Natural killer cell (primary cell): ENCODE results near the gene TMEM74B. TPM values are rescaled to one million over a fixed set of nuclear protein-coding genes. Genes with fewer than 3 reads are reported as not detected.

Experiments used
- ATAC-seq, 3 donors: fragments of 150-1000 bp in 2 of 3; fragments of 200-7000 bp in 1 of 3; cut with Tn5 transposase; 1 replicate in 1 of 3; 2 replicates in 2 of 3; pipeline ENCODE4 v1.10.0; 2021; ENCODE audit warnings: mild to moderate bottlenecking in 2 of 3, moderate library complexity in 2 of 3
- DNase-seq, 2 donors: peaks; one replicate each; pipeline versions ENCODE4 v3.0.0 to v3.0.0-alpha.2; 2013 to 2021; ENCODE audit warnings: mixed read lengths in 1 of 2
- H3K27ac ChIP-seq: one replicate; pipeline ENCODE4 v1.5.1; 2013; ENCODE audit warnings: mild to moderate bottlenecking, low read length
- H3K27me3 ChIP-seq: one replicate; pipeline ENCODE4 v1.6.1; 2013; ENCODE audit warnings: low read length; ENCODE audit not compliant: control insufficient read depth, insufficient read depth
- H3K36me3 ChIP-seq: one replicate; pipeline ENCODE4 v1.6.1; 2013; ENCODE audit warnings: low read length; ENCODE audit not compliant: control insufficient read depth, insufficient read depth
- H3K4me1 ChIP-seq: one replicate; pipeline ENCODE4 v1.6.1; 2013; ENCODE audit warnings: low read length; ENCODE audit not compliant: control insufficient read depth, insufficient read depth
- H3K4me3 ChIP-seq: one replicate; pipeline ENCODE4 v1.5.1; 2013; ENCODE audit warnings: low read length
- H3K9me3 ChIP-seq: one replicate; pipeline ENCODE4 v1.6.1; 2013; ENCODE audit warnings: low read length; ENCODE audit not compliant: control insufficient read depth, insufficient read depth
- H3K27ac Mint-ChIP-seq, 2 donors: one replicate each; pipeline ENCODE4 v1.8.0; 2022; ENCODE audit warnings: mild to moderate bottlenecking in 2 of 2, mixed read lengths in 2 of 2, moderate library complexity in 1 of 2
- H3K27me3 Mint-ChIP-seq, 2 donors: one replicate each; pipeline ENCODE4 v1.8.0; 2022; ENCODE audit warnings: low read depth in 2 of 2, mixed read lengths in 2 of 2
- H3K36me3 Mint-ChIP-seq: one replicate; pipeline ENCODE4 v1.8.0; 2022; ENCODE audit warnings: mixed read lengths
- H3K4me1 Mint-ChIP-seq, 2 donors: one replicate each; pipeline ENCODE4 v1.8.0; 2022; ENCODE audit warnings: mixed read lengths in 2 of 2
- H3K4me3 Mint-ChIP-seq: one replicate; pipeline ENCODE4 v1.8.0; 2022; ENCODE audit warnings: mild to moderate bottlenecking, moderate library complexity, mixed read lengths
- H3K9me3 Mint-ChIP-seq, 2 donors: one replicate each; pipeline ENCODE4 v1.8.0; 2022; ENCODE audit warnings: mixed read lengths in 2 of 2
- CTCF ChIP-seq: fragments of 200-600 bp; IDR thresholded peaks from one replicate; pipeline ENCODE4 v1.8.0; 2022; ENCODE audit warnings: antibody characterized with exemption
- WGBS: methylation state at CpG from one replicate; pipeline ENCODE4 v1.1.7; 2013; ENCODE audit warnings: missing lambda C conversion rate; ENCODE audit not compliant: insufficient coverage; 5-methylcytosine and 5-hydroxymethylcytosine counted together
- intact Hi-C: fragments of 100-400 bp; cut with micrococcal nuclease; formaldehyde crosslinking; loops from one replicate; pipeline ENCODE4 v1.14.2; 2022
- total RNA-seq, 4 donors: library from RNA; stranded (reverse); fragments of 120-200 nt in 1 of 4; gene quantifications; one replicate each; pipeline versions ENCODE4 v1.2.3 to v1.2.4, GENCODE V29; 2013 to 2022

TMEM74B gene
- total RNA-seq, 3 donors from 2014 or later (not counting 1 experiment from before 2014, with no cell fraction given) = 0.35 TPM; not detected in 2

GRCh38 chr20:1196634-1197033 is 11.9 kb upstream of the TMEM74B start:
- TF ChIP-seq CTCF = no peak
- no peak overlapping the region for H3K27ac Mint-ChIP-seq
- Histone ChIP-seq H3K4me3 (no peak overlapping the region), H3K27me3 (no peaks in the 10 kb centered on the region), H3K27ac (no peak overlapping the region), H3K9me3 (no peaks in the 10 kb centered on the region), H3K36me3 (no peaks in the 10 kb centered on the region), H3K4me1 (no peaks in the 10 kb centered on the region)
- H3K9me3 Mint-ChIP-seq = peaks cover 0 to 2% of the 10 kb centered on the region in 2 donors
- no peak for DNase-seq
- ATAC-seq = no peak
- no peaks in the 10 kb centered on the region for H3K4me1 Mint-ChIP-seq
- H3K36me3 Mint-ChIP-seq = no peaks in the 10 kb centered on the region
- intact Hi-C loops = no loop called here
- H3K27me3 Mint-ChIP-seq = no peaks in the 10 kb centered on the region
- 87% methylated on average over 2 of the region's 2 CpGs for WGBS
- H3K4me3 Mint-ChIP-seq = no peak overlapping the region

- H3K4me1 Mint-ChIP-seq = no peaks in the 10 kb centered on the region
- WGBS = 88% methylated on average over 1 of the region's 1 CpG
- H3K36me3 ChIP-seq = no peaks in the 10 kb centered on the region
- H3K27ac Mint-ChIP-seq = no peak overlapping the region
- no peak overlapping the region for H3K4me3 Mint-ChIP-seq
- H3K27ac ChIP-seq = no peak overlapping the region
- ATAC-seq (no peak), DNase-seq (no peak)
- H3K4me1 ChIP-seq = no peaks in the 10 kb centered on the region
- TF ChIP-seq CTCF = no peak
- no peaks in the 10 kb centered on the region for H3K27me3 ChIP-seq
- peaks cover 0 to under 1% of the 10 kb centered on the region in 2 donors for H3K27me3 Mint-ChIP-seq
- H3K9me3 ChIP-seq = no peaks in the 10 kb centered on the region
- intact Hi-C loops = no loop called here
- no peaks in the 10 kb centered on the region for H3K36me3 Mint-ChIP-seq
- peaks cover 0 to 2% of the 10 kb centered on the region in 2 donors for H3K9me3 Mint-ChIP-seq
- no peak overlapping the region for H3K4me3 ChIP-seq
Observed at GRCh38 chr20:1195226-1195625, 10.4 kb upstream of the TMEM74B start.

GRCh38 chr20:1191299-1191698 is 6.5 kb upstream of the TMEM74B start:
- H3K27me3 ChIP-seq = no peaks in the 10 kb centered on the region
- H3K4me3 ChIP-seq = no peak overlapping the region
- TF ChIP-seq CTCF = no peak
- no peaks in the 10 kb centered on the region for H3K36me3 Mint-ChIP-seq
- no peak overlapping the region for H3K4me3 Mint-ChIP-seq
- no peaks in the 10 kb centered on the region for H3K36me3 ChIP-seq
- H3K27me3 Mint-ChIP-seq = peaks cover under 1 to 8% of the 10 kb centered on the region in 2 donors
- H3K9me3 Mint-ChIP-seq = peaks cover 0 to under 1% of the 10 kb centered on the region in 2 donors
- H3K4me1 Mint-ChIP-seq = no peaks in the 10 kb centered on the region
- ATAC-seq (no peak), DNase-seq (no peak)
- H3K27ac ChIP-seq = no peak overlapping the region
- H3K9me3 ChIP-seq = no peaks in the 10 kb centered on the region
- H3K4me1 ChIP-seq = no peaks in the 10 kb centered on the region
- intact Hi-C loops = no loop called here
- 97% methylated on average over 3 of the region's 3 CpGs for WGBS
- H3K27ac Mint-ChIP-seq = no peak overlapping the region

GRCh38 chr20:1190847-1191246 is 6.1 kb upstream of the TMEM74B start:
- intact Hi-C loops = no loop called here
- H3K27me3 Mint-ChIP-seq = peaks cover 5 to 12% of the 10 kb centered on the region in 2 donors
- Histone ChIP-seq H3K9me3 (no peaks in the 10 kb centered on the region), H3K27me3 (no peaks in the 10 kb centered on the region), H3K4me3 (no peak overlapping the region), H3K4me1 (no peaks in the 10 kb centered on the region), H3K36me3 (no peaks in the 10 kb centered on the region), H3K27ac (no peak overlapping the region)
- ATAC-seq (no peak), DNase-seq (no peak)
- TF ChIP-seq CTCF = no peak
- no peak overlapping the region for H3K4me3 Mint-ChIP-seq
- no peaks in the 10 kb centered on the region for H3K36me3 Mint-ChIP-seq
- no peak overlapping the region for H3K27ac Mint-ChIP-seq
- H3K4me1 Mint-ChIP-seq = peaks cover 0 to 4% of the 10 kb centered on the region in 2 donors
- no peaks in the 10 kb centered on the region for H3K9me3 Mint-ChIP-seq
- 91% methylated on average over 3 of the region's 3 CpGs for WGBS
